ENCODE measurements around the gene CCDC122.
A peak's percentile ranks its signal among the peaks of the same experiment; 100 is the strongest.
"Not testable (repeated sequence)": the region's sequence is repeated elsewhere in the genome, so short reads cannot be mapped to it uniquely, and the experiment has no call there.

The CCDC122 gene

GRCh38 chr13:43876366-43876765 lies 3.2 kb downstream of the CCDC122 start:
- DNase-seq = no peak

- DNase-seq = peak; percentile 21
Measured at GRCh38 chr13:43874504-43875092, 4.9 kb downstream of the CCDC122 start.

- no peak for DNase-seq
Measured at GRCh38 chr13:43872181-43872580, 7.4 kb downstream of the CCDC122 start.

- no peak for DNase-seq
Measured at GRCh38 chr13:43865892-43866291, 13.6 kb downstream of the CCDC122 start.

GRCh38 chr13:43864921-43865320 lies 14.6 kb downstream of the CCDC122 start:
- no peak for DNase-seq

- no peak for DNase-seq
Measured at GRCh38 chr13:43861863-43862262, 17.7 kb downstream of the CCDC122 start.

- DNase-seq = no peak
Measured at GRCh38 chr13:43852923-43853404, 26.6 kb downstream of the CCDC122 start.

- no peak for DNase-seq
Measured at GRCh38 chr13:43850873-43851272, 28.7 kb downstream of the CCDC122 start.

- no peak for DNase-seq
Measured at GRCh38 chr13:43848001-43848649, 31.4 kb downstream of the CCDC122 start.

GRCh38 chr13:43846496-43847158 lies 32.9 kb downstream of the CCDC122 start:
- no peak for DNase-seq

GRCh38 chr13:43838909-43839308 lies 40.6 kb downstream of the CCDC122 start:
- no peak for DNase-seq

GRCh38 chr13:43835701-43836100 lies 43.8 kb downstream of the CCDC122 start:
- no peak for DNase-seq

- no peak for DNase-seq
Measured at GRCh38 chr13:43831088-43831487, 48.5 kb downstream of the CCDC122 start.

- no peak for DNase-seq
Measured at GRCh38 chr13:43830497-43830881, 49.1 kb downstream of the CCDC122 start.

GRCh38 chr13:43824656-43825055 lies 54.9 kb downstream of the CCDC122 start:
- DNase-seq = not testable (repeated sequence)

GRCh38 chr13:43822969-43823368 lies 56.6 kb downstream of the CCDC122 start:
- no peak for DNase-seq

GRCh38 chr13:43816401-43816889 lies 63.1 kb downstream of the CCDC122 start:
- no peak for DNase-seq

GRCh38 chr13:43815204-43815603 lies 64.3 kb downstream of the CCDC122 start:
- no peak for DNase-seq

GRCh38 chr13:43808676-43809075 lies 70.9 kb downstream of the CCDC122 start:
- no peak for DNase-seq

GRCh38 chr13:43805681-43806128 lies 73.8 kb downstream of the CCDC122 start:
- no peak for DNase-seq

GRCh38 chr13:43805071-43805468 lies 74.5 kb downstream of the CCDC122 start:
- peak; percentile 52 for DNase-seq

- peak; percentile 61 for DNase-seq
Measured at GRCh38 chr13:43804461-43805070, 75.0 kb downstream of the CCDC122 start.

GRCh38 chr13:43802511-43802910 lies 77.0 kb downstream of the CCDC122 start:
- DNase-seq = no peak
